GM12878 (cell line): ENCODE data around the gene SHISA9. TPM values are rescaled to one million over a fixed set of nuclear protein-coding genes. Genes with fewer than 3 reads are reported as not detected.

Experiments used
- ATAC-seq: fragments of 200-7000 bp; cut with Tn5 transposase; 3 replicates; pipeline ENCODE4 v1.9.1; 2020; ENCODE audit warnings: mild to moderate bottlenecking, moderate library complexity
- BruUV-seq: library from RNA; stranded (reverse); fragments of 400-500 nt; replicated peaks from 2 replicates; lab custom pipeline; 2021; lab: Mats Ljungman, UMichigan
- CTCF ChIA-PET: fragments of 300-600 bp; sonication (Branson Sonifier 250); formaldehyde crosslinking; extraction: SDS; loops from one replicate; lab custom pipeline; 2021; ENCODE audit warnings: inconsistent platforms; lab: Yijun Ruan, JAX
- POLR2A ChIA-PET: fragments of 350-600 bp; formaldehyde crosslinking; extraction: SDS; loops from one replicate; lab custom pipeline; 2021; ENCODE audit warnings: inconsistent platforms; lab: Charles Lee
- RAD21 ChIA-PET: fragments of 300-600 bp; sonication (Branson Sonifier 250); formaldehyde crosslinking; loops from one replicate; lab custom pipeline; 2023; ENCODE audit warnings: antibody characterized with exemption; ENCODE audit not compliant: unreplicated experiment; lab: Charles Lee
- SMC1A ChIA-PET: fragments of 300-600 bp; sonication (Branson Sonifier 250); formaldehyde crosslinking; loops from one replicate; lab custom pipeline; 2023; ENCODE audit not compliant: unreplicated experiment, uncharacterized antibody; lab: Charles Lee
- DNase-seq: peaks from one replicate; pipeline ENCODE4 v3.0.0-alpha.2; 2011; ENCODE audit warnings: low read depth, low spot score
- FAIRE-seq: peaks from 3 replicates; lab custom pipeline; 2011; peaks lifted over from hg19 to GRCh38; lab: Jason Lieb, UNC
- H2AFZ ChIP-seq: 2 replicates; pipeline ENCODE4 v1.6.0; 2011; ENCODE audit warnings: low read depth, low read length, control low read depth; ENCODE audit not compliant: control insufficient read depth
- H3K27ac ChIP-seq: 2 replicates; pipeline ENCODE4 v1.5.1; 2011; ENCODE audit warnings: control low read depth; ENCODE audit not compliant: control insufficient read depth, insufficient read depth
- H3K27me3 ChIP-seq, 2 experiments: replicated peaks in 1 of 2; 2 replicates each; pipeline versions ENCODE4 v1.6.0 to v1.6.1; 2011; ENCODE audit warnings: low read length in 1 of 2; ENCODE audit not compliant: control insufficient read depth in 2 of 2, insufficient read depth in 2 of 2
- H3K36me3 ChIP-seq, 2 experiments: 2 replicates each; pipeline ENCODE4 v1.5.1; 2011; ENCODE audit warnings: low read length in 1 of 2; ENCODE audit not compliant: control insufficient read depth in 2 of 2, insufficient read depth in 2 of 2
- H3K4me1 ChIP-seq: 2 replicates; pipeline ENCODE4 v1.6.1; 2011; ENCODE audit warnings: mild to moderate bottlenecking, low read length, moderate library complexity, mixed read lengths; ENCODE audit not compliant: control insufficient read depth, insufficient read depth
- H3K4me2 ChIP-seq: 2 replicates; pipeline ENCODE4 v1.6.0; 2011; ENCODE audit warnings: control low read depth; ENCODE audit not compliant: control insufficient read depth, insufficient read depth
- H3K4me3 ChIP-seq: fragments of 200-600 bp; sonication (generic); 2 replicates; pipeline ENCODE4 v1.5.1; 2016
- H3K79me2 ChIP-seq: 2 replicates; pipeline ENCODE4 v1.6.0; 2011; ENCODE audit warnings: low read length; ENCODE audit not compliant: control insufficient read depth, insufficient read depth
- H3K9ac ChIP-seq: 2 replicates; pipeline ENCODE4 v1.8.0; 2011; ENCODE audit warnings: low read length, control low read depth, mixed read lengths; ENCODE audit not compliant: control insufficient read depth, insufficient read depth
- H3K9me3 ChIP-seq: replicated peaks from 3 replicates; pipeline ENCODE4 v1.5.1; 2011; ENCODE audit warnings: mild to moderate bottlenecking, low read length; ENCODE audit not compliant: control insufficient read depth, insufficient read depth
- H4K20me1 ChIP-seq: 2 replicates; pipeline ENCODE4 v1.6.0; 2011; ENCODE audit not compliant: control insufficient read depth, insufficient read depth
- BHLHE40 ChIP-seq, 2 experiments: fragments of 450-650 bp in 1 of 2; IDR thresholded peaks; 2 replicates each; pipeline ENCODE4 v1.6.1; 2011 to 2017; ENCODE audit warnings: low read depth in 2 of 2, borderline replicate concordance in 1 of 2, improper control_type of control experiment in 1 of 2, low read length in 1 of 2, mild to moderate bottlenecking in 1 of 2
- CBX5 ChIP-seq: sonication (generic); IDR thresholded peaks from 2 replicates; pipeline ENCODE4 v1.6.1; 2016; ENCODE audit warnings: low read depth, moderate library complexity, mild to moderate bottlenecking, inconsistent platforms
- CHD4 ChIP-seq: fragments of 200-600 bp; sonication (generic); IDR thresholded peaks from 2 replicates; pipeline ENCODE4 v1.6.1; 2016; ENCODE audit warnings: mild to moderate bottlenecking
- EZH2 ChIP-seq: IDR thresholded peaks from 2 replicates; pipeline ENCODE4 v1.6.1; 2012; ENCODE audit warnings: low read depth, mild to moderate bottlenecking, control low read depth, inconsistent platforms, low read length, borderline replicate concordance; ENCODE audit not compliant: control insufficient read depth
- FOXK2 ChIP-seq: fragments of 450-650 bp; IDR thresholded peaks from 2 replicates; pipeline ENCODE4 v1.6.1; 2017; ENCODE audit warnings: mild to moderate bottlenecking, moderate library complexity
- HDGF ChIP-seq: fragments of 450-650 bp; IDR thresholded peaks from 2 replicates; pipeline ENCODE4 v1.6.1; 2016; ENCODE audit warnings: antibody characterized with exemption
- IRF5 ChIP-seq: fragments of 450-650 bp; IDR thresholded peaks from 2 replicates; pipeline ENCODE4 v1.6.1; 2017; ENCODE audit warnings: borderline replicate concordance
- MAX ChIP-seq: IDR thresholded peaks from 2 replicates; pipeline ENCODE4 v1.6.1; 2012; ENCODE audit warnings: low read depth, low read length, improper control_type of control experiment
- MYC ChIP-seq: IDR thresholded peaks from 2 replicates; pipeline ENCODE4 v1.6.1; 2011; ENCODE audit warnings: mild to moderate bottlenecking, low read length, moderate library complexity, inconsistent platforms; ENCODE audit not compliant: insufficient read depth, insufficient replicate concordance, insufficient read length, severe bottlenecking
- NFIC ChIP-seq: IDR thresholded peaks from 2 replicates; pipeline ENCODE4 v1.6.1; 2012; ENCODE audit warnings: low read depth, mild to moderate bottlenecking, inconsistent platforms, low read length, moderate library complexity
- PAX5 ChIP-seq: IDR thresholded peaks from 2 replicates; pipeline ENCODE4 v1.6.1; 2011; ENCODE audit warnings: low read depth, low read length, borderline replicate concordance
- REST ChIP-seq: IDR thresholded peaks from 2 replicates; pipeline ENCODE4 v1.6.1; 2012; ENCODE audit warnings: mild to moderate bottlenecking, low read depth, low read length
- RFX5 ChIP-seq: IDR thresholded peaks from 2 replicates; pipeline ENCODE4 v1.6.1; 2011; ENCODE audit warnings: low read depth, low read length, improper control_type of control experiment
- RUNX3 ChIP-seq: IDR thresholded peaks from 2 replicates; pipeline ENCODE4 v1.6.1; 2012; ENCODE audit warnings: low read length, inconsistent platforms
- YBX1 ChIP-seq: fragments of 450-650 bp; IDR thresholded peaks from 2 replicates; pipeline ENCODE4 v1.6.1; 2016; ENCODE audit warnings: antibody characterized with exemption
- ZNF592 ChIP-seq: fragments of 450-650 bp; IDR thresholded peaks from 2 replicates; pipeline ENCODE4 v1.6.1; 2017; ENCODE audit warnings: mild to moderate bottlenecking, moderate library complexity
- WGBS: methylation state at CpG from one replicate; pipeline ENCODE4 v1.1.6; 2016; ENCODE audit warnings: low lambda C conversion rate; ENCODE audit not compliant: insufficient replicate concordance, insufficient coverage; ENCODE audit errors: missing lambda C conversion rate; 5-methylcytosine and 5-hydroxymethylcytosine counted together
- in situ Hi-C: fragments of 300-500 bp; cut with MboI; formaldehyde crosslinking; loops from 9 replicates; pipeline ENCODE4 v1.14.3; 2018; ENCODE audit warnings: mixed read lengths
- intact Hi-C: fragments of 100-400 bp; cut with micrococcal nuclease; formaldehyde crosslinking; loops from one replicate; pipeline ENCODE4 v1.14.2; 2022; ENCODE audit not compliant: unreplicated experiment
- polyA plus RNA-seq, 11 experiments: library from polyadenylated mRNA; depleted of rRNA in 4 of 11; unstranded in 6 of 11; stranded (reverse) in 5 of 11; fragments of >200 nt; fragmentation: Nextera tagmentation in 4 of 11; fragmentation: Illumina TruSeq in 1 of 11; extraction: Ambion mirVana in 4 of 11; extraction: Trizol in 1 of 11; gene quantifications; 1 replicate in 1 of 11; 2 replicates in 10 of 11; pipeline versions ENCODE4 v1.2.1 to v1.2.3, GENCODE V29; 2011 to 2016; ENCODE audit warnings: inconsistent platforms in 2 of 11, missing spikeins in 2 of 11, low read depth in 1 of 11
- total RNA-seq, 4 experiments: library from RNA; depleted of rRNA in 3 of 4; stranded (reverse); fragments of >200 nt in 3 of 4; fragmentation: Illumina TruSeq in 1 of 4; extraction: Trizol in 1 of 4; gene quantifications; 2 replicates each; pipeline versions ENCODE4 v1.2.1 to v1.2.3, GENCODE V29; 2013 to 2021

SHISA9 gene
- total and polyA plus RNA-seq, 10 of the 15 experiments (the other 5 are each of a cell fraction or from before 2014, with no cell fraction given): 0.03 to 25.5 (median 0.07) TPM

GRCh38 chr16:12881740-12882139 is 19.7 kb upstream of the SHISA9 start:
- H4K20me1 ChIP-seq: no peaks in the 10 kb centered on the region
- in situ Hi-C loops: no loop called here
- POLR2A ChIA-PET: interaction anchor here (0.6 kb wide), 1 partner anchor 750 kb away, joined by 3 read pairs; no protein-coding TSS in a partner anchor
- FAIRE-seq (no peak), DNase-seq (no peak), ATAC-seq (no peak)
- intact Hi-C loops: no loop called here
- WGBS: 0% methylated on average over 1 of the region's 1 CpG
- no peak overlapping the region for H3K4me2 ChIP-seq
- H3K9ac ChIP-seq: no peak overlapping the region
- H3K27ac ChIP-seq: no peak overlapping the region
- H3K79me2 ChIP-seq: no peaks in the 10 kb centered on the region
- no TSS peak for BruUV-seq
- H3K36me3 ChIP-seq: no peaks in the 10 kb centered on the region
- no peaks in the 10 kb centered on the region for H3K27me3 ChIP-seq
- H2AFZ ChIP-seq: no peak overlapping the region
- no peaks in the 10 kb centered on the region for H3K9me3 ChIP-seq
- H3K4me1 ChIP-seq: no peaks in the 10 kb centered on the region
- no peak overlapping the region for H3K4me3 ChIP-seq
- CTCF ChIA-PET: interaction anchor here (1.2 kb wide), 1 partner anchor 49 kb away, joined by 3 read pairs; no protein-coding TSS in a partner anchor
- SMC1A ChIA-PET: interaction anchor here (0.8 kb wide), 1 partner anchor 235 kb away, joined by 3 read pairs; no protein-coding TSS in a partner anchor
- RAD21 ChIA-PET: interaction anchor here (0.8 kb wide), 1 partner anchor 308 kb away, joined by 3 read pairs; no protein-coding TSS in a partner anchor
- TF ChIP-seq YBX1 (no peak), REST (no peak), RUNX3 (no peak), RFX5 (no peak), PAX5 (no peak), BHLHE40 (IDR thresholded peaks at IDR 0.05; ENCODE audit: borderline replicate concordance in 1 of 2, low read depth in 2 of 2, low read length in 1 of 2) (no peak), HDGF (no peak), EZH2 (no peak), ZNF592 (no peak), MAX (no peak), MYC (no peak), FOXK2 (no peak), NFIC (no peak), CBX5 (no peak), IRF5 (no peak), CHD4 (no peak)
